Pulmonary artery endothelial cell (primary cell): ENCODE measurements around the gene MFGE8. TPM values are rescaled to one million over a fixed set of nuclear protein-coding genes. Genes with fewer than 3 reads are reported as not detected.

Source experiments
- DNase-seq: peaks from one replicate; pipeline ENCODE4 v3.0.0-alpha.2; 2011; ENCODE audit warnings: low read depth, low spot score
- total RNA-seq: library from RNA; depleted of rRNA; stranded (reverse); fragments of >200 nt; gene quantifications from 2 replicates; pipeline ENCODE4 v1.2.3, GENCODE V29; 2014

The MFGE8 gene
- total RNA-seq, 1 donor from 2014 or later: 25.8 TPM

- DNase-seq: no peak
Observed at GRCh38 chr15:88874684-88875083, 38.5 kb downstream of the MFGE8 start.

- DNase-seq: no peak
Observed at GRCh38 chr15:88874275-88874674, 38.9 kb downstream of the MFGE8 start.

- no peak for DNase-seq
Observed at GRCh38 chr15:88873786-88874185, 39.4 kb downstream of the MFGE8 start.

- no peak for DNase-seq
Observed at GRCh38 chr15:88872706-88873105, 40.5 kb downstream of the MFGE8 start.

- DNase-seq: no peak
Observed at GRCh38 chr15:88872106-88872505, 41.1 kb downstream of the MFGE8 start.

GRCh38 chr15:88871313-88871712, 41.9 kb downstream of the MFGE8 start:
- DNase-seq: no peak

- no peak for DNase-seq
Observed at GRCh38 chr15:88866295-88866881, 46.8 kb downstream of the MFGE8 start.

GRCh38 chr15:88865498-88866099, 47.6 kb downstream of the MFGE8 start:
- DNase-seq: no peak

GRCh38 chr15:88864861-88865497, 48.2 kb downstream of the MFGE8 start:
- no peak for DNase-seq

GRCh38 chr15:88863412-88863811, 49.8 kb downstream of the MFGE8 start:
- DNase-seq: no peak

GRCh38 chr15:88860212-88860611, 53.0 kb downstream of the MFGE8 start:
- DNase-seq: no peak

GRCh38 chr15:88859550-88859949, 53.6 kb downstream of the MFGE8 start:
- DNase-seq: no peak

GRCh38 chr15:88858934-88859333, 54.2 kb downstream of the MFGE8 start:
- no peak for DNase-seq

GRCh38 chr15:88852476-88852875, 60.7 kb downstream of the MFGE8 start:
- DNase-seq: no peak

- no peak for DNase-seq
Observed at GRCh38 chr15:88849376-88850072, 63.7 kb downstream of the MFGE8 start.

Other genes with a start within 250 kb of the MFGE8 start
- under 0.01 TPM in 1 of 2 replicates, not detected in the other for gene ACAN, start 109.9 kb downstream of the MFGE8 start, total RNA-seq
- gene HAPLN3, start 17.8 kb downstream of the MFGE8 start, total RNA-seq: 15.5 and 35.9 TPM in 2 replicates
- gene ABHD2, start 175.1 kb upstream of the MFGE8 start, total RNA-seq: 60.9 and 75.9 TPM in 2 replicates